Left ventricle myocardium inferior (tissue), 1 donor: ENCODE results near the gene ACO2. TPM values are rescaled to one million over a fixed set of nuclear protein-coding genes. Genes with fewer than 3 reads are reported as not detected.

Experiments used
- DNase-seq: peaks from one replicate; pipeline ENCODE4 v3.0.0-alpha.2; 2020
- H3K27ac ChIP-seq: fragments of 200-600 bp; replicated peaks from 2 replicates; pipeline ENCODE4 v1.8.0; 2021
- H3K27me3 ChIP-seq: fragments of 200-600 bp; 2 replicates; pipeline ENCODE4 v1.8.0; 2021; ENCODE audit warnings: low read depth
- H3K36me3 ChIP-seq: fragments of 200-600 bp; 2 replicates; pipeline ENCODE4 v1.8.0; 2021
- H3K4me1 ChIP-seq: fragments of 200-600 bp; 2 replicates; pipeline ENCODE4 v1.8.0; 2021
- H3K4me3 ChIP-seq: fragments of 200-600 bp; 2 replicates; pipeline ENCODE4 v1.8.0; 2021; ENCODE audit warnings: mild to moderate bottlenecking, moderate library complexity
- H3K9me3 ChIP-seq: fragments of 200-600 bp; replicated peaks from 2 replicates; pipeline ENCODE4 v1.8.0; 2021
- intact Hi-C: fragments of 100-400 bp; cut with micrococcal nuclease; formaldehyde crosslinking; loops from one replicate; pipeline ENCODE4 v1.11.0; 2022
- total RNA-seq: library from RNA; stranded (reverse); fragmentation: NEBNext Ultra II Directional; extraction: Animal tissue kit (Norgen Biotek cat#: 25700); gene quantifications from one replicate; pipeline ENCODE4 v1.2.1, GENCODE V29; 2021
- TF ChIP-seq, protein P1 (sequence below): fragments of 200-600 bp; IDR thresholded peaks from 2 replicates; pipeline ENCODE4 v1.8.0; 2021; ENCODE audit warnings: antibody characterized with exemption, mild to moderate bottlenecking, borderline replicate concordance
- donor health status: DM: no; HTN: yes; CAD: no; lungs with severe emphysema.

The ACO2 gene
- total RNA-seq, 1 donor from 2014 or later, result 851 TPM

- DNase-seq, result peak; percentile 89
- Histone ChIP-seq H3K27ac (peak overlapping the region; percentile 100), H3K36me3 (peaks cover 41% of the 10 kb centered on the region), H3K4me1 (peaks cover 91% of the 10 kb centered on the region), H3K9me3 (no peaks in the 10 kb centered on the region), H3K4me3 (peak overlapping the region; percentile 100), H3K27me3 (no peaks in the 10 kb centered on the region)
- intact Hi-C loops, result no loop called here
- TF ChIP-seq, protein P1, sequence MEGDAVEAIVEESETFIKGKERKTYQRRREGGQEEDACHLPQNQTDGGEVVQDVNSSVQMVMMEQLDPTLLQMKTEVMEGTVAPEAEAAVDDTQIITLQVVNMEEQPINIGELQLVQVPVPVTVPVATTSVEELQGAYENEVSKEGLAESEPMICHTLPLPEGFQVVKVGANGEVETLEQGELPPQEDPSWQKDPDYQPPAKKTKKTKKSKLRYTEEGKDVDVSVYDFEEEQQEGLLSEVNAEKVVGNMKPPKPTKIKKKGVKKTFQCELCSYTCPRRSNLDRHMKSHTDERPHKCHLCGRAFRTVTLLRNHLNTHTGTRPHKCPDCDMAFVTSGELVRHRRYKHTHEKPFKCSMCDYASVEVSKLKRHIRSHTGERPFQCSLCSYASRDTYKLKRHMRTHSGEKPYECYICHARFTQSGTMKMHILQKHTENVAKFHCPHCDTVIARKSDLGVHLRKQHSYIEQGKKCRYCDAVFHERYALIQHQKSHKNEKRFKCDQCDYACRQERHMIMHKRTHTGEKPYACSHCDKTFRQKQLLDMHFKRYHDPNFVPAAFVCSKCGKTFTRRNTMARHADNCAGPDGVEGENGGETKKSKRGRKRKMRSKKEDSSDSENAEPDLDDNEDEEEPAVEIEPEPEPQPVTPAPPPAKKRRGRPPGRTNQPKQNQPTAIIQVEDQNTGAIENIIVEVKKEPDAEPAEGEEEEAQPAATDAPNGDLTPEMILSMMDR, result no peak
Measured at GRCh38 chr22:41444360-41445128, 24.4 kb upstream of the ACO2 start.

DNA sequence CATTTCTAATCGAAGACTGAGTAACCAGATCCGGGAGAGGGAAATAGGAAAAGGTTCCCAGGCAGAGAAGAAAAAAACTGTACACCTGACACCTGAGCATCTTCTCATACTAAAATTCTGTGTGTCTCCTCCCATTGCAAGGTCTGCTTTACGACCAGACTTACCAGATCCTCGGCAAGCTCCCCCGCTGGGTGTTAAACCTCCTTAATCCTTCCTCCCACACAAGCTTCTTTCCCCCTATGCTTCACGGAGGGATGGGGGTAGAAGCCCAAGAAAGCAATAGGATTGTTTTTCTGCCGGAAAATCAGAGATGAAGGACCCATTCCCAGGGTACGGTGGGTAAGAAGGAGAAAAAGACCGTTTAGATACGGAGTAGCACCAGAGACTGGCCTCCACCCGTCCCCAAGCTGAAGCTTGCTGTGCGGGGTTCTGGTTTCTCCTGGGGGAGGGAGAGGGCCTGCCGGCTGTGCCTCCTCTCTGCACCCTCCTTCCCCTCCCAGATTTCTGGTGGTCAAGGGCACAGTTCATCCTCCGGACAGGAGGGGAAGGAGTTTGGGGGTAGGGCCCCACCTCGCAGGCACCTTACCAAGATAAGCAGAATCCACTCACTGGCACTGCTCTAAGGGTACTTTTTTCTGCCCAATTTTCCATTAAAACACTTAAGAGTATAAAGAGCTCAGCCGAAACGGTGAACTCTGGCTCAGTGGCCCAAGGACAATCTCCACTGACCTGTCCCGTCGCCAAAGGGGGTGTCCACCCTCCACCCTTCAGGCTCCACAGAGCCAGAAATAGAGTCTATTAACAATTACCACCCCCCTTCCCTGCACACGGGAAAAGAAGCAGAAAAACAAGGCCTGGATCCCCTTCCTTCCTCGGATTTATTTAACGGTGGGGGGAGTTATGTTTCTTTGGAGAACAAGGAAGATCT is 23.5 kb upstream of the ACO2 start:
- intact Hi-C loops, result no loop called here
- no peaks in the 10 kb centered on the region for H3K9me3 ChIP-seq
- peaks cover 83% of the 10 kb centered on the region for H3K4me1 ChIP-seq
- H3K4me3 ChIP-seq, result peak overlapping the region; percentile 100
- DNase-seq, result peak; percentile 44
- peak overlapping the region; percentile 100 for H3K27ac ChIP-seq
- H3K27me3 ChIP-seq, result no peaks in the 10 kb centered on the region
- TF ChIP-seq, protein P1, result no peak
- peaks cover 35% of the 10 kb centered on the region for H3K36me3 ChIP-seq

DNA sequence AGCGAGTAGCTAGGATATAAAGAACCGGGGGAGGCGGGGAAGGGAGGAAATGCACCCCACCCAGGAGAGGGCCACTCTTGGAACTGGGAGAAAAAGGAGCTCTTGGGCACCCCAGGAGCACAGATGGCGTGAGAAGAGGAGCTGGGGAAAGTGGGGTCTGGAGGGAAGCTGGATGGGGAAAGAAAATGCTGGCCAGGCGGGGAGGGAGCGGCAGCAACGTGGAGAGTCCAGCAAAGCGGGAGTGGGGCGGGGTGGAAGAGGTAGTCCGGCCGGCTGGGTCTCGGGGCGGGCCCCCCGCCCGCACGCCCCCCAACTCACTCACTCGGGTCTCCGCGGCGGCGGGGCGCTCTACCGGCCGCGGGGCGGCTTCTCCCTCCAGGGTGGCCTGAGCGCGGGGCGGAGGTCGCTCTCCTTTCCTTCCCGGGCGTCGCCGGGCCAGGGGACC is 22.8 kb upstream of the ACO2 start:
- Histone ChIP-seq H3K36me3 (peaks cover 28% of the 10 kb centered on the region), H3K27ac (peak overlapping the region; percentile 100), H3K4me3 (peak overlapping the region; percentile 100), H3K4me1 (peaks cover 76% of the 10 kb centered on the region), H3K27me3 (no peaks in the 10 kb centered on the region), H3K9me3 (no peaks in the 10 kb centered on the region)
- TF ChIP-seq, protein P1, result no peak
- intact Hi-C loops, result no loop called here
- DNase-seq, result peak; percentile 43

GRCh38 chr22:41446639-41447434 is 22.1 kb upstream of the ACO2 start, which contains the start of gene TOB2:
TOB2 (minus strand) TSS chr22:41446801; CDS start chr22:41437345, 9,456 bp downstream.
- no peaks in the 10 kb centered on the region for H3K9me3 ChIP-seq
- H3K27ac ChIP-seq, result peak within 1 kb of the TSS; percentile 100
- TF ChIP-seq, protein P1, result no peak
- DNase-seq, result peak; percentile 96
- H3K4me1 ChIP-seq, result peaks cover 68% of the 10 kb centered on the region
- H3K36me3 ChIP-seq, result peaks cover 26% of the 10 kb centered on the region
- H3K27me3 ChIP-seq, result no peaks in the 10 kb centered on the region
- intact Hi-C loops, result no loop called here
- H3K4me3 ChIP-seq, result peak within 1 kb of the TSS; percentile 100
